Activated CD4-positive, alpha-beta T cell treated with anti-CD3 and anti-CD28 coated beads, Interleukin-2, amount 10 ng/mL, durations not matched to agents 7 days and 5 days (primary cell): ENCODE measurements around the gene CYP2E1. TPM values are rescaled to one million over a fixed set of nuclear protein-coding genes. Genes with fewer than 3 reads are reported as not detected.
"Not testable (repeated sequence)": the region's sequence is repeated elsewhere in the genome, so short reads cannot be mapped to it uniquely, and the experiment has no call there.

Source experiments
- CTCF ChIA-PET: fragments of 350-600 bp; sonication (Branson Sonifier 250); formaldehyde crosslinking; loops from one replicate; lab custom pipeline; 2021; ENCODE audit warnings: antibody characterized with exemption; lab: Charles Lee
- POLR2A ChIA-PET: fragments of 350-600 bp; sonication (Branson Sonifier 250); formaldehyde crosslinking; loops from one replicate; lab custom pipeline; 2021; ENCODE audit warnings: antibody characterized with exemption; lab: Charles Lee
- DNase-seq: peaks from one replicate; pipeline ENCODE4 v3.0.0-alpha.2; 2020
- H3K27ac Mint-ChIP-seq: one replicate; pipeline ENCODE4 v1.8.0; 2021; ENCODE audit warnings: mild to moderate bottlenecking, moderate library complexity, mixed read lengths
- H3K27me3 Mint-ChIP-seq: one replicate; pipeline ENCODE4 v1.8.0; 2021; ENCODE audit warnings: mixed read lengths
- H3K36me3 Mint-ChIP-seq: one replicate; pipeline ENCODE4 v1.8.0; 2021; ENCODE audit warnings: low read depth, mixed read lengths
- H3K4me1 Mint-ChIP-seq: one replicate; pipeline ENCODE4 v1.8.0; 2021; ENCODE audit warnings: mixed read lengths
- H3K4me3 Mint-ChIP-seq: one replicate; pipeline ENCODE4 v1.8.0; 2021; ENCODE audit warnings: mild to moderate bottlenecking, moderate library complexity, mixed read lengths
- H3K9me3 Mint-ChIP-seq: one replicate; pipeline ENCODE4 v1.8.0; 2021; ENCODE audit warnings: mixed read lengths
- total RNA-seq, 2 experiments: library from RNA; stranded (reverse); gene quantifications; one replicate each; pipeline ENCODE4 v1.2.3, GENCODE V29; 2021

CYP2E1 gene
- under 1 TPM; 0.48 to 0.79 TPM for total RNA-seq

DNA sequence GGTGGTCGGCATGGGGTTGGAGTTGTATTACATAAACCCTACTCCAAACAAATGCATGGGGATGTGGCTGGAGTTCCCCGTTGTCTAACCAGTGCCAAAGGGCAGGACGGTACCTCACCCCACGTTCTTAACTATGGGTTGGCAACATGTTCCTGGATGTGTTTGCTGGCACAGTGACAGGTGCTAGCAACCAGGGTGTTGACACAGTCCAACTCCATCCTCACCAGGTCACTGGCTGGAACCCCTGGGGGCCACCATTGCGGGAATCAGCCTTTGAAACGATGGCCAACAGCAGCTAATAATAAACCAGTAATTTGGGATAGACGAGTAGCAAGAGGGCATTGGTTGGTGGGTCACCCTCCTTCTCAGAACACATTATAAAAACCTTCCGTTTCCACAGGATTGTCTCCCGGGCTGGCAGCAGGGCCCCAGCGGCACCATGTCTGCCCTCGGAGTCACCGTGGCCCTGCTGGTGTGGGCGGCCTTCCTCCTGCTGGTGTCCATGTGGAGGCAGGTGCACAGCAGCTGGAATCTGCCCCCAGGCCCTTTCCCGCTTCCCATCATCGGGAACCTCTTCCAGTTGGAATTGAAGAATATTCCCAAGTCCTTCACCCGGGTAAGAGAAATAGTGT lies at the start of gene CYP2E1:
CYP2E1 (plus strand) TSS at position 407 of the 632 bp plus-strand sequence; CDS start at position 440, 33 bp downstream.
- peaks cover 70% of the 10 kb centered on the region for H3K27me3 Mint-ChIP-seq
- H3K4me3 Mint-ChIP-seq, result no peak within 1 kb of the TSS
- no peak for DNase-seq
- ChIA-PET POLR2A (no interaction called here), CTCF (no interaction called here)
- H3K36me3 Mint-ChIP-seq, result peaks cover 4% of the 10 kb centered on the region
- no peak within 1 kb of the TSS for H3K27ac Mint-ChIP-seq
- peaks cover 19% of the 10 kb centered on the region for H3K4me1 Mint-ChIP-seq
- peaks cover 4% of the 10 kb centered on the region for H3K9me3 Mint-ChIP-seq

DNA sequence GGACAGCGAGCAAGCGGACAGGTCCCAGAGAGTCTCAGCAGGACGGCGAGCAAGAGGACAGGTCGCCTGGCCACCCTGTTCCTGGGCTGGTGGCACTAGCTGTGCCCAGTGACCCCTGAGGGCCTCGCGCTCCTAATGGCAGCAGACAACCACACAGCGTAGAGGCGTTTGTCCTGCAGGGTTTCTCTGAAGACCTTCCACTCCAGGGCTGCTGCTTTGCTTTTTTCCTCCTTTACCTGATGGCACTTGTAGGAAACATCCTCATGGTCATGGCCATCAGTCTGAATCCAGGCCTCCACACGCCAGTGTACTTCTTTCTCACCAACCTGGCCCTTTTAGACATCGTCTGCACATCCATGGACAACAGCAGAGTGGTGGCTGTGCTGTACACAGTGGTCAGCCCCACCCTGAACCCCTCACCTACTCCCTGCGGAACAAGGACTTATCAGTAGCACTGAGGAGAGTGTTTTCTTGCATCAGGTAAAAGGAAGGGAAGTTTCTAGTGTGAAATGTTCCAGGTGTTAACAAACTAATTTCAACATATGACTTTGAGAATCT lies 46.0 kb upstream of the CYP2E1 start:
- H3K4me1 Mint-ChIP-seq, result peaks cover 5% of the 10 kb centered on the region

DNA sequence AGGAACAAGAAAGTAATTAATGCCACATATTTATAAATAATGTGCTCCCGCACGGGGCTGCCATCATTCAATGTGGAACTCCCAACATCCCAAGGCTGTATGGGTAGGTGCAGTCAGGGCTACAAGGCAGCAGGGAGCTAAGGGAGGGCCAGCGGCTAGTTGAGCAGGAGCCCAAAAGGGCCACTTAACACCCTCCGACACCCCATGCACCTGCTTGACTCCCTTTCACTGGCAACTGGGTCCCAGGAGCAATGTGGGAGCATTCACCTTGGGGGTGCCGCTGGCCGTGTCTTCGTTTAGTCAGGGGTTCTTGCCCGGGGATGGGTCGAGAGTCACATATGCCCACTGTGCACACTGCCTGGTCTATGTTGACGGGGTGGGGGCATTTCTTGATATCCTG lies 45.5 kb upstream of the CYP2E1 start:
- peak; percentile 2 for DNase-seq
- ChIA-PET CTCF (no interaction called here), POLR2A (no interaction called here)
- H3K9me3 Mint-ChIP-seq, result peaks cover 26% of the 10 kb centered on the region
- peaks cover under 1% of the 10 kb centered on the region for H3K4me1 Mint-ChIP-seq
- H3K27me3 Mint-ChIP-seq, result peaks cover 24% of the 10 kb centered on the region
- peaks cover 5% of the 10 kb centered on the region for H3K36me3 Mint-ChIP-seq
- no peak overlapping the region for H3K4me3 Mint-ChIP-seq
- no peak overlapping the region for H3K27ac Mint-ChIP-seq

More for the DNA sequence above, 46.0 kb upstream of the CYP2E1 start:
- DNase-seq, result peak; percentile 3
- POLR2A ChIA-PET, result no interaction called here
- no peak overlapping the region for H3K27ac Mint-ChIP-seq
- H3K4me3 Mint-ChIP-seq, result no peak overlapping the region
- H3K9me3 Mint-ChIP-seq, result peaks cover 23% of the 10 kb centered on the region
- CTCF ChIA-PET, result no interaction called here
- H3K27me3 Mint-ChIP-seq, result peaks cover 24% of the 10 kb centered on the region
- peaks cover 5% of the 10 kb centered on the region for H3K36me3 Mint-ChIP-seq

DNA sequence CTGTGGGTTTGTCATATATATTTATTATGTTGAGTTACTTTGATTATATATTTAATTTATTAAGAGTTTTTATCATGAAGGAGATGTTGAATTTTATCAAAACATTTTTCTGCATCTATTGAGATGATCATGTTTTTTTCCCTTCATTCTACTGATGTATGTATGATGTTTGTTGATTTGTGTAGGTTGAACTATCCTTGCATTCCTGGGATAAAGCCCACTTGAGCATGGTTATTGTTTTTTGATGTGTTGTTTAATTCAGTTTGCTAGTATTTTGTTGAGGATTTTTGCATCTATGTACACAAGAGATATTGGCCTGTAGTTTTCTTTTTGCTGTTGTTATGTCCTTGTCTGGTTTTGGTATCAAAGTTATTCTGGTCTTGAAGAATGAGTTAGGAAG lies 42.3 kb upstream of the CYP2E1 start:
- peaks cover 44% of the 10 kb centered on the region for H3K9me3 Mint-ChIP-seq
- peaks cover under 1% of the 10 kb centered on the region for H3K4me1 Mint-ChIP-seq
- H3K36me3 Mint-ChIP-seq, result peaks cover 7% of the 10 kb centered on the region
- POLR2A ChIA-PET, result no interaction called here
- no peak for DNase-seq
- peaks cover 26% of the 10 kb centered on the region for H3K27me3 Mint-ChIP-seq
- H3K27ac Mint-ChIP-seq, result no peak overlapping the region
- CTCF ChIA-PET, result interaction anchor here (0.8 kb wide), 1 partner anchor 9 kb away, joined by 4 read pairs; no protein-coding TSS in a partner anchor
- no peak overlapping the region for H3K4me3 Mint-ChIP-seq

DNA sequence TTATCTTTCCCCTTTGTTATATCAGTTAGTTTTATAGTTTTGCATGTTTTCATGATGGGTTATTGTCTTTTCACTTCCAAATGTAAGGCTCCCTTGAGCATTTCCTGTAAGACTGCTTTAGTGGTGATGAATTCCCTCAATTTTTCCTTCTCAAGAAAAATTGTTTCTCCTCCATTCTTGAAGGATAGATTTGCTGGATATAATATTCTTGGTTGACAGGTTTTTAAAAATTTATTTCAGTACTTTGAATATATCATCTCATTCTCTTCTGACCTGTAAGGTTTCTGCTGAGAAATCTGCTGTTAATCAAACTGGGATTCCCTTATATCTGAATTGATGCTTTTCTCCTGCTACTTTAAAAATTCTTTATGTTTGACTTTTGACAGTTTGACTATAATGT lies 40.1 kb upstream of the CYP2E1 start:
- ChIA-PET CTCF (no interaction called here), POLR2A (no interaction called here)
- no peak overlapping the region for H3K4me3 Mint-ChIP-seq
- peaks cover 7% of the 10 kb centered on the region for H3K36me3 Mint-ChIP-seq
- peaks cover 26% of the 10 kb centered on the region for H3K27me3 Mint-ChIP-seq
- no peak for DNase-seq
- peaks cover 6% of the 10 kb centered on the region for H3K4me1 Mint-ChIP-seq
- peak overlapping the region; percentile 4 for H3K27ac Mint-ChIP-seq
- peaks cover 44% of the 10 kb centered on the region for H3K9me3 Mint-ChIP-seq

DNA sequence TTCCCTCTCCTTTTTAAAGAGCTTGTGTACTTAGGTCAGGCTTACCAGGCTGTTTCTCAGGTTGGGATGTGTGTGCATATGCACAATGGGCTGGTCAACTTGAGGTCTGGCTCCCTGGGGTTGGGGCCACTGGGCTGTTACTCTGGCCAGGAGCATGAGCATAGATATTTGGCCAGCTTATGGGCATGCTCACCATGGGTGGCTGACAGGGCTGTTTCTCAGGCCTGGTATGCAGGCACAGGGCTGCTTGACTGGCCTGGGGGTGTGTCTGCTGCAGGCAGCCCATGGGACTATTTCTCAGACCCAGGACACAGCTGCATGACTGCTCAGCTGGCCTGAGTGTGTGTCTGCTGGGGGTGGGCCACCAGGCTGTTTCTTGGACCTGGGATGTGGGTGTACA lies 38.8 kb upstream of the CYP2E1 start:
- Mint-ChIP-seq H3K4me3 (no peak overlapping the region), H3K27ac (no peak overlapping the region), H3K27me3 (peaks cover 22% of the 10 kb centered on the region), H3K9me3 (peaks cover 44% of the 10 kb centered on the region), H3K36me3 (peaks cover 7% of the 10 kb centered on the region), H3K4me1 (peaks cover 6% of the 10 kb centered on the region)
- CTCF ChIA-PET, result no interaction called here
- no peak for DNase-seq
- POLR2A ChIA-PET, result no interaction called here

DNA sequence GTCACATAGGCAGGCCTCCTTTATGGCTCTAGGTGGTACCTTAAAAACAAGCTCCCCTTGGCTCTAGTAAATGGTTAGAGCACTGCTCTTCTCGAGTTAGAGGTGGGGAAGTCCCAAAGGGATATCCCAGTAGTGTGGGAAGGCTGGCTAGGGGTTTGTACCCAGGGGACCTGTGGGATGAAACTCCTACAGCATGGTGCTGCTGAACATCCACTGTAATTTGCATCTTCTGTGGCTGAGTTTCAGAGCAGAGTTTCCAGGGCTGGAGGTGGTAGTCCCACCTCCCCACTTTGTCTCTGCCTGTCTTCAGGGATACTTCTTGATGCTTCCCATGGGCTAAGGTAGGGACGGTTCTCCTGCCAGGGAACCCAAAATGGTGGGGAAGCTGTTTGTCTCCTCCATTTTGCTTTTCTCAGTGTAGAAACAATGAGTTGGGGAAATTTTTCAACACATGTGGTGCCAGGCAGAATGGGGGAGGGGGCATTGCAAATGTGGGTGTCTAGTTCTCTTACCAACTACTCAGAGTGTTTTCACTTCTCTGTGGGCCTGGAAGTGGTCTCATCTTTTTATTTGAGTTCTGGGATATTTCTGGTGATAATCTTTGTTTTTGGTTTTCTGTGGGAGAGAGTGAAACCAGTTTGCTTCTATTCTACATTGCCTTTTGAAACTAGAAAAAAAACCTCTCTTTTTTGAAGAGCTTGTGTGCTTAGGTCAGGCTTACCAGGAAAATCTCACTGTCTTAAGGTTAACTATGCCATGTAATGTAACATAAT lies 37.2 kb upstream of the CYP2E1 start:
- ChIA-PET POLR2A (no interaction called here), CTCF (interaction anchor here (1.0 to 1.2 kb wide), 2 partner anchors 13 to 26 kb away, joined by 4 read pairs; no protein-coding TSS in a partner anchor)
- Mint-ChIP-seq H3K36me3 (peaks cover 2% of the 10 kb centered on the region), H3K9me3 (peaks cover 32% of the 10 kb centered on the region), H3K4me3 (no peak overlapping the region), H3K27me3 (peaks cover 14% of the 10 kb centered on the region), H3K27ac (no peak overlapping the region), H3K4me1 (peaks cover 6% of the 10 kb centered on the region)
- DNase-seq, result no peak

DNA sequence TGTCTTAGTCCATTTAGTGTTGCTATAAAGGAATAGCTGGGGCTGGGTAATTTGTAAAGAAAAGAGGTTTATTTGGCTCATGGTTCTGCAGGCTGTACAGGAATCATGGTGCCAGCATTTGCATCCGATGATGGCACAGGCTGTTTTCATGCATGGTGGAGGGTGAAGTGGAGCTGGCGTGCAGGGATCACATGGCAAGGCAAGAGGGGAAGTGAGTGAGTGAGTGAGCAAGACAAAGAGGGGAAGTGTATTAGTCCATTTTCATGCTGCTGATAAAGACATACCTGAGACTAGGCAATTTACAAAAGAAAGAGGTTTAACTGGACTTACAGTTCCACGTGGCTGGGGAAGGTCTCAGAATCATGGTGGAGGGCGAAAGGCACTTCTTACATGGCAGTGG lies 33.6 kb upstream of the CYP2E1 start:
- DNase-seq, POLR2A ChIA-PET, H3K9me3 Mint-ChIP-seq, CTCF ChIA-PET, H3K4me1 Mint-ChIP-seq, H3K27me3 Mint-ChIP-seq, H3K36me3 Mint-ChIP-seq, H3K27ac Mint-ChIP-seq, H3K4me3 Mint-ChIP-seq: not testable (repeated sequence)

DNA sequence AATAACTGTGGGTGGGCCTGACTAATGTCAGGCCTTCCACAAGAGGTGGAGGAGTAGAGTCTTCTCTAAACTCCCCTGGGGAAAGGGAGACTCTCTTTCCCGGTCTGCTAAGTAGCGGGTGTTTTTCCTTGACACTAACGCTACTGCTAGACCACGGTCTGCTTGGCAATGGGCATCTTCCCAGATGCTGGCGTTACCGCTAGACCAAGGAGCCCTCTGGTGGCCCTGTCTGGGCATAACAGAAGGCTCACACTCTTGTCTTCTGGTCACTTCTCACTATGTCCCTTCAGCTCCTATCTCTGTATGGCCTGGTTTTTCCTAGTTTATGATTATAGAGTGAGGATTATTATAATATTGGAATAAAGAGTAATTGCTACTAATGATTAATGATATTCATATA lies 29.8 kb upstream of the CYP2E1 start:
- DNase-seq, H3K36me3 Mint-ChIP-seq, H3K4me1 Mint-ChIP-seq, H3K27me3 Mint-ChIP-seq, H3K9me3 Mint-ChIP-seq, POLR2A ChIA-PET, H3K27ac Mint-ChIP-seq, H3K4me3 Mint-ChIP-seq: not testable (repeated sequence)
- CTCF ChIA-PET, result interaction anchor here (1.3 kb wide), 1 partner anchor 59 kb away, joined by 5 read pairs; no protein-coding TSS in a partner anchor

DNA sequence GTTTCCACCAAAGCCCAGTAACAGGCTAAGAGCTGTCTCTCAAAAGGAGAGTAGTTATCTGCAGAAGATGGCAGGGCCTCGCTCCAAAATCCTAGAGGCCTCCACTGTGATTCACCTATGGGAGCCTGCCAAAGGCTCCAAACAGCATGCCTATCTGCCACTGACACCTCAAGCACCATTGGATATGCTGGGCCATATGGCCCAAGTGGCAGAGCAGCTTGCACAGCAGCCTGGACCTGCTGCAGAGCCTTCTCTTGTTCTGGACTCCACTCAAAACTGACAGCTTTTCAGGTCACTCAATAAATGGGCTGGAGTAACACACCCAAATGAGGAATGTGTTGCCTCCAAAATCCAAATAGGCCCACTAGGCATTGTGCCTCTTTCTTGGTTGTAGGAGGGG lies 28.0 kb upstream of the CYP2E1 start:
- CTCF ChIA-PET, DNase-seq: not testable (repeated sequence)

DNA sequence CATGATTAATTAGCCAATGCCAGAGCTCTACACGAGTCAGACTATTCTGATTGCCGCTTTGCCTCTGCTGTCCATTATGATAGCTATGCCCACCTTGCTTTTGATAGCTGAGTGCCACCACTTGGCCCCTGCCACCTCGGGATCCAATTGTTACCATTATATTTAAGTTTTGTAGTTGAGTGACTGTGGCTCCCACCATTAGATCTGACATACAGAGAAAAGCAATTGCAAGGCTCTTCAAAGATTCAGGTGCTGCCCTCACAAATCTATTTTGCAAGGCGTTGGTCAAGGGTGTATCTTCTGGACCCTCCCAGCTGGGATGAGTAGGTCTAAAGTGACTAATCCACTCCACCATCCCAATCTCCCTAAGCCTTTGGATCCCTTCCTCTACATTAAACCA lies 26.3 kb upstream of the CYP2E1 start:
- DNase-seq, H3K27me3 Mint-ChIP-seq, H3K4me1 Mint-ChIP-seq, H3K27ac Mint-ChIP-seq, H3K9me3 Mint-ChIP-seq, H3K4me3 Mint-ChIP-seq, POLR2A ChIA-PET, H3K36me3 Mint-ChIP-seq: not testable (repeated sequence)
- CTCF ChIA-PET, result interaction anchor here (1.4 kb wide), 1 partner anchor 62 kb away, joined by 4 read pairs; no protein-coding TSS in a partner anchor

More for the DNA sequence above, 28.0 kb upstream of the CYP2E1 start:
- POLR2A ChIA-PET, H3K4me1 Mint-ChIP-seq, H3K27ac Mint-ChIP-seq, H3K9me3 Mint-ChIP-seq, H3K36me3 Mint-ChIP-seq, H3K4me3 Mint-ChIP-seq, H3K27me3 Mint-ChIP-seq: not testable (repeated sequence)

DNA sequence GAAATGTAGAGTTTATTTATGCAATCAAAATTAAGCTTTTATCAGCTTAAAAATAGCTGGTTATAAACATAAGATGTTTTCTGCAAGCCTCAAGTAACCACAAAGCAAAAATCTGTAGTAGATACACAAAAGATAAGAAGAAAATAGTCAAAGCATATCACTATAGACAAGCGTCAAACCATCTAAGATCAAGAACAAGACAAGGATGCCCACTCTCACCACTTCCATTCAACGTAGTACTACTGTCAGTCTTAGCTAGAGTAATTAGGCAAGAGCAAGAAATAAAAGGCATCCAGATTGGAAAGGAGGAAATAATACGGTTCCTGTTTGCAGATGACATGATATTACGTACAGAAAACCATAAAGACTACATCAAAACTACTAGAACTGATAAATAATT lies 17.5 kb upstream of the CYP2E1 start:
- CTCF ChIA-PET, result interaction anchor here (1.3 kb wide), 1 partner anchor 10 kb away, joined by 5 read pairs; no protein-coding TSS in a partner anchor
- H3K27ac Mint-ChIP-seq, result no peak overlapping the region

DNA sequence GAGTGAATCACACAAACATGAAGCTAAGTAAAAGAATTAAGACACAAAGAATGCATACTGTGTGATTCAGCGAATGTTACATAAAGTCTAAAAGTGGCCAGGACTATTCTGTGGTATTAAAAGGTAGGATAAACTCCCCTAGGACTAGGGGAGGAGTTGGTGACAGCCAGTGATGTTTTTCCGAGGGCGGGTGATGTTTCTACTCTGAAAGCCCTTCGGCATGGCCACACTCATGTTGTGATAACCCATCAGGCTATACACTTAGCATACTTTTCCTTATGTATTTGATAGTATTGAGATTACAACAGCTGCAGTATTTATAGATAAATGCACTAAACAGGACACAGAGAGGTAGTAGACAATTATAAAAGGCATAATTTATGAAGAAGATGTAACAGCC lies 15.8 kb upstream of the CYP2E1 start:
- DNase-seq, result no peak
- POLR2A ChIA-PET, result no interaction called here
- Mint-ChIP-seq H3K27ac (no peak overlapping the region), H3K27me3 (peaks cover 38% of the 10 kb centered on the region), H3K4me3 (no peak overlapping the region), H3K36me3 (no peaks in the 10 kb centered on the region), H3K9me3 (no peaks in the 10 kb centered on the region), H3K4me1 (no peaks in the 10 kb centered on the region)
- CTCF ChIA-PET, result no interaction called here

More for the DNA sequence above, 17.5 kb upstream of the CYP2E1 start:
- POLR2A ChIA-PET, result no interaction called here
- DNase-seq, result no peak
- Mint-ChIP-seq H3K9me3 (no peaks in the 10 kb centered on the region), H3K27me3 (peaks cover 37% of the 10 kb centered on the region), H3K36me3 (no peaks in the 10 kb centered on the region), H3K4me1 (no peaks in the 10 kb centered on the region), H3K4me3 (no peak overlapping the region)
